Measurements from ENCODE around the gene TERF2IP. TPM values are rescaled to one million over a fixed set of nuclear protein-coding genes. Genes with fewer than 3 reads are reported as not detected.

The TERF2IP gene
- total and polyA plus RNA-seq, 2 donors (not counting 1 experiment from before 2014, with no cell fraction given): 63.1 to 74.6 TPM

DNA sequence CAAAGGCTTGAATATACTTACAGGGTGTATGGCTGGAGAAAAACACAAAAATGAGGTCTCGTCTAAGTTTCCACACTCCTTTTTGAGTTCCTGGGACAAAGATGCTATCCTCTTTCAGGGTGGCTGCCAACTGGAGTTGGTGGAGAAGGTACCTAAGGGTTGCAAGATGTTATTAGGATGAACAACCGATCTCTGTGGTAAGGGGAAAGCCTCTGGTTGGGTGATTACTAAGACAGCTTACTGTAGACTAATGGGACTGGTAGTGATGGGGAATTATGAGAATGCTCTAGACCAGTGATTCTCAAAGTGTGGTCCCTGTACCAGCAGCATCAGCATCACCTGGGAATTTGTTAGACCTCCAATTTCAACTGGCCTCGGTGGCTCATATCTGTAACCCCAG lies 30.5 kb upstream of the TERF2IP start:
- ATAC-seq (ENCODE audit: low read depth): no peak
- no peak overlapping the region for H3K4me3 Mint-ChIP-seq
- peaks cover 16% of the 10 kb centered on the region for H3K4me1 Mint-ChIP-seq
- H3K9me3 Mint-ChIP-seq (ENCODE audit: insufficient read depth): no peaks in the 10 kb centered on the region
- POLR2A ChIA-PET: no interaction called here
- no peaks in the 10 kb centered on the region for H3K9me3 ChIP-seq (ENCODE audit: control extremely low read depth in 1 of 3, control insufficient read depth in 2 of 3, insufficient read depth in 1 of 3, low read length in 2 of 3)
- peaks cover 5 to 61% of the 10 kb centered on the region in 2 experiments for H3K36me3 ChIP-seq (replicated peaks in 1 of 2; ENCODE audit: control extremely low read depth in 1 of 2, control insufficient read depth in 1 of 2, extremely low read depth in 1 of 2, insufficient read depth in 2 of 2, low read length in 1 of 2)
- CTCF ChIA-PET: no interaction called here
- intact Hi-C loops (cut with micrococcal nuclease): no loop called here
- H4K20me1 ChIP-seq (ENCODE audit: control insufficient read depth, insufficient read depth, low read length, poor library complexity, severe bottlenecking): no peaks in the 10 kb centered on the region
- H3K27me3 ChIP-seq (replicated peaks in 1 of 4; ENCODE audit: control extremely low read depth in 1 of 4, control insufficient read depth in 3 of 4, insufficient read depth in 4 of 4, low read length in 3 of 4): no peaks in the 10 kb centered on the region
- no peaks in the 10 kb centered on the region for H3K27me3 Mint-ChIP-seq
- H3K27ac Mint-ChIP-seq: no peak overlapping the region
- H3K27ac ChIP-seq (ENCODE audit: low read length in 2 of 2): no peak overlapping the region
- no peak for TF ChIP-seq EZH2 (IDR thresholded peaks at IDR 0.05; ENCODE audit: borderline replicate concordance, insufficient read depth, low read depth, low read length, poor library complexity, severe bottlenecking)
- TF ChIP-seq, protein P1, sequence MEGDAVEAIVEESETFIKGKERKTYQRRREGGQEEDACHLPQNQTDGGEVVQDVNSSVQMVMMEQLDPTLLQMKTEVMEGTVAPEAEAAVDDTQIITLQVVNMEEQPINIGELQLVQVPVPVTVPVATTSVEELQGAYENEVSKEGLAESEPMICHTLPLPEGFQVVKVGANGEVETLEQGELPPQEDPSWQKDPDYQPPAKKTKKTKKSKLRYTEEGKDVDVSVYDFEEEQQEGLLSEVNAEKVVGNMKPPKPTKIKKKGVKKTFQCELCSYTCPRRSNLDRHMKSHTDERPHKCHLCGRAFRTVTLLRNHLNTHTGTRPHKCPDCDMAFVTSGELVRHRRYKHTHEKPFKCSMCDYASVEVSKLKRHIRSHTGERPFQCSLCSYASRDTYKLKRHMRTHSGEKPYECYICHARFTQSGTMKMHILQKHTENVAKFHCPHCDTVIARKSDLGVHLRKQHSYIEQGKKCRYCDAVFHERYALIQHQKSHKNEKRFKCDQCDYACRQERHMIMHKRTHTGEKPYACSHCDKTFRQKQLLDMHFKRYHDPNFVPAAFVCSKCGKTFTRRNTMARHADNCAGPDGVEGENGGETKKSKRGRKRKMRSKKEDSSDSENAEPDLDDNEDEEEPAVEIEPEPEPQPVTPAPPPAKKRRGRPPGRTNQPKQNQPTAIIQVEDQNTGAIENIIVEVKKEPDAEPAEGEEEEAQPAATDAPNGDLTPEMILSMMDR (IDR thresholded peaks at IDR 0.05): no peak
- no peak overlapping the region for H3K4me3 ChIP-seq (ENCODE audit: control extremely low read depth in 1 of 5, extremely low read depth in 1 of 5, insufficient read depth in 1 of 5, low read depth in 2 of 5, low read length in 4 of 5)
- no peak overlapping the region for H3K9ac ChIP-seq (ENCODE audit: low read length)
- no peak overlapping the region for H3K4me2 ChIP-seq (replicated peaks; ENCODE audit: low read depth, low read length, poor library complexity, severe bottlenecking)
- 70% methylated on average over 2 of the region's 3 CpGs for WGBS (ENCODE audit: insufficient coverage)
- peaks cover 8 to 17% of the 10 kb centered on the region in 2 donors for H3K4me1 ChIP-seq (ENCODE audit: control insufficient read depth in 2 of 2, insufficient read depth in 2 of 2, low read length in 2 of 2)
- DNase-seq: no peak
- no peak overlapping the region for H2AFZ ChIP-seq (ENCODE audit: insufficient read depth, low read depth, low read length, poor library complexity, severe bottlenecking)
- H3K79me2 ChIP-seq (ENCODE audit: control insufficient read depth, insufficient read depth, low read length): peaks cover 39% of the 10 kb centered on the region

DNA sequence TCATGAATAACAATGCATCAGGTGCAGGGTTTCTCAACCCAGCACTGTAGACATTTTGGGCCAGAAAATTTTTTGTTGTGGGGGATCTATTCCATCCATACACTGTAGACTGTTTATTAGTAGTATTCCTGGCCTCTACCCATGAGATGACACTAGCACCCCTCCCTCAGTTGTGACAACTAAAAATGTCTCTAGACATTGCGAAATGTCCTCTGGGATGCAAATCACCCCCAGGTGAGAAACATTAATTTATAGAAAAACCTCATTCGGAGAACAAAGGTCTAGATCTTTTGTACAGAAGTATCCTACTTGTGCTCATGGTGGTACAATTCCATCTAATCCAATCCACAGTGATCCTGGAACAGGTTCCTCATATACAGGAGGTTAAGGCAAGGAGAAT lies 28.8 kb upstream of the TERF2IP start:
- H3K27me3 Mint-ChIP-seq: no peaks in the 10 kb centered on the region
- peaks cover 12 to 26% of the 10 kb centered on the region in 2 donors for H3K4me1 ChIP-seq (ENCODE audit: control insufficient read depth in 2 of 2, insufficient read depth in 2 of 2, low read length in 2 of 2)
- H2AFZ ChIP-seq (ENCODE audit: insufficient read depth, low read depth, low read length, poor library complexity, severe bottlenecking): no peak overlapping the region
- no peak overlapping the region for H3K4me3 ChIP-seq (ENCODE audit: control extremely low read depth in 1 of 5, extremely low read depth in 1 of 5, insufficient read depth in 1 of 5, low read depth in 2 of 5, low read length in 4 of 5)
- WGBS (ENCODE audit: insufficient coverage): no CpG with 5 or more reads among the region's 2 CpGs
- ChIA-PET CTCF (interaction anchor here (0.9 kb wide), 1 partner anchor 58 kb away, joined by 3 read pairs; no protein-coding TSS in a partner anchor), POLR2A (no interaction called here)
- intact Hi-C loops (cut with micrococcal nuclease): no loop called here
- ATAC-seq (ENCODE audit: low read depth): no peak
- H3K4me3 Mint-ChIP-seq: no peak overlapping the region
- peaks cover 3 to 45% of the 10 kb centered on the region in 2 experiments for H3K36me3 ChIP-seq (replicated peaks in 1 of 2; ENCODE audit: control extremely low read depth in 1 of 2, control insufficient read depth in 1 of 2, extremely low read depth in 1 of 2, insufficient read depth in 2 of 2, low read length in 1 of 2)
- no peaks in the 10 kb centered on the region for H3K27me3 ChIP-seq (replicated peaks in 1 of 4; ENCODE audit: control extremely low read depth in 1 of 4, control insufficient read depth in 3 of 4, insufficient read depth in 4 of 4, low read length in 3 of 4)
- H3K9me3 ChIP-seq (ENCODE audit: control extremely low read depth in 1 of 3, control insufficient read depth in 2 of 3, insufficient read depth in 1 of 3, low read length in 2 of 3): no peaks in the 10 kb centered on the region
- H3K27ac Mint-ChIP-seq: no peak overlapping the region
- no peak overlapping the region for H3K4me2 ChIP-seq (replicated peaks; ENCODE audit: low read depth, low read length, poor library complexity, severe bottlenecking)
- H3K9me3 Mint-ChIP-seq (ENCODE audit: insufficient read depth): no peaks in the 10 kb centered on the region
- H3K79me2 ChIP-seq (ENCODE audit: control insufficient read depth, insufficient read depth, low read length): peaks cover 35% of the 10 kb centered on the region
- no peak overlapping the region for H3K27ac ChIP-seq (ENCODE audit: low read length in 2 of 2)
- peaks cover 27% of the 10 kb centered on the region for H3K4me1 Mint-ChIP-seq
- H4K20me1 ChIP-seq (ENCODE audit: control insufficient read depth, insufficient read depth, low read length, poor library complexity, severe bottlenecking): no peaks in the 10 kb centered on the region
- H3K9ac ChIP-seq (ENCODE audit: low read length): no peak overlapping the region
- TF ChIP-seq, protein P1 (IDR thresholded peaks at IDR 0.05): no peak
- TF ChIP-seq EZH2 (IDR thresholded peaks at IDR 0.05; ENCODE audit: borderline replicate concordance, insufficient read depth, low read depth, low read length, poor library complexity, severe bottlenecking): no peak
- no peak for DNase-seq
